CD4-positive, alpha-beta T cell treated with Interleukin-6 for 4 hours (primary cell): Measurements from ENCODE around the gene COL9A2.

Source experiments
- DNase-seq: peaks from one replicate; pipeline ENCODE4 v3.0.0-alpha.2; 2020; ENCODE audit warnings: mixed read lengths

Gene COL9A2

GRCh38 chr1:40301541-40302299 is 15.4 kb downstream of the COL9A2 start:
- DNase-seq = no peak

DNA sequence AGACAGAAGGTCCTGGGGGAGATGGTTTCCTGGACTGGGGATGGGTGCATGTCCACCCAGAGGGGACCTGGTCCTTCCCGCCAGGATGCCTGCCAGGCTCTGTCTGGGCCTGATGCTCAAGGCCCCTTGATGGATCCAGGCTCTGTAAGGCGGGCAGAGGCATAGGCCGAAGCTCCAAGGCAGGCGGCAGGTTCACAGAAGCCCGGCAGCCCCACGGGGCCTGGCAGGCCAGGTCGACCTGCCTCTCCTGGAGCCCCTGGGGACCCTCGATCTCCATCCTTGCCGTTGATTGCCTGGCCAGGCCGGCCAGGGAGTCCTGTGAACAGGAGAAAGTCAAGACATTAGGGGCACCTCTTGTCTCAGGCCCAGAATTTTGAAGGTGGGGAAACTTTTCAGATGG is 16.0 kb downstream of the COL9A2 start:
- no peak for DNase-seq

- DNase-seq = no peak
Observed at GRCh38 chr1:40300651-40301050, 16.4 kb downstream of the COL9A2 start.

GRCh38 chr1:40300249-40300567 is 16.9 kb downstream of the COL9A2 start:
- DNase-seq = no peak

DNA sequence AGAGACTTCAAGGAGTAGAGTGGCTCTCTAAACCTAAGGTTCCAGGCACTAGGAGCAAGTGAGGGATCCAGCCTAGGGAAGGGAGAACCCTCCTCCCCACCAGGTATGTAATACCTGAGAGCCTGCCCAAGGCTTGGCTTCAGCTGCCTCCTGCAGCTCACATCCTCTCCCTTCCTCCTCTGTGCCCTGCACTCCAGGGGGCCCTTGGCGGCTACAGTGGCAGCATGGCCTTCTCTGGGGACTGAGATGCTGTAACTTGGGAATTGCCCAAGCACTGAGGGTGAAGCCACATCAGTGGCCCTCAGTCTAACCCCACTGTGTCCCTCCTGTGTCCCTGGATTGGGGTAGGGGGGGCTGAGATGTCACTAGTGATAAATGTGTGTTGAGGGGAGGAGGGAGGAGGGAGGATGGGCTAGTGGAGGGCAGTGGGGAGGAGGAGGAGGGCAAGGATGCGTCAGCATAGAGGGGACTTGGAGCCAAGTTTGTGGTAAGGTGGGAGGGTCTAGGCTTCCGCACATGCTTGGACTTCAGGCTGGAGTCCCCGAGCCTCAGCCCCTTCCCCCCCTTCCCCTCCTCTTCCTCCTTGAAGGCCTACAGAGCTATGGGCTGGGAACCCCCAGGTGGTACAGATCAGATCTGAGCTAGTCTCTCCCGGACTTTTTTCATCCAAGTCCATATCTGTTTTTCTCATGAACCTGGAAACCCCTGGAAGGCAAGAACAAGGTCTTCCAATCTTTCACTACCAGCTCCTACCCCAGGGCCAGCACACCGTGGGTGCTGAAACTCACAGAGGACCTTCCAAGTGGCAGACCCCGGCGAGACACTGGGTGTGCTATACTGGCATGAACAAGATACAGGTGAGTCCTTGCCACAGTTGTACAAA is 17.5 kb downstream of the COL9A2 start:
- no peak for DNase-seq

DNA sequence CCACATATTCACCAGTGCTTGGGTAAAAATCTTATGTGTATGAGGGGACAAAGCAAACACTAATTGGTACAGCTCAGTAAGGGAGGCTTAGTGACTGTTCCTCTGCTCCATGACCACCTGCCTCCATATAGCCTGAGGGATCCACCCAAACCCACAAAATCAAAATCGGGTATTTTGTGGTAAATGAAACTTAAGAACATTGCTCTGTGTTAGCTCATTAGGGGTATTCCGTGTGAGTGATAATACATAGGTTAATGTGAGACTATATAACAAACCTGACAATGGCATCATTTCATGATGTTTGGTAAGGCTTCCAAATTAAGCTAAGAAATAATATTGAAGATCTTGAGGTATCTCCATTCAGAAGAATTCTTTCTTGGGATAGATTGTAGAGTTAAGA is 25.8 kb downstream of the COL9A2 start:
- no peak for DNase-seq

- DNase-seq = no peak
Observed at GRCh38 chr1:40281853-40282252, 35.2 kb downstream of the COL9A2 start.

GRCh38 chr1:40276122-40276521 is 41.0 kb downstream of the COL9A2 start:
- DNase-seq = no peak

- DNase-seq = no peak
Observed at GRCh38 chr1:40274331-40274730, 42.8 kb downstream of the COL9A2 start.

DNA sequence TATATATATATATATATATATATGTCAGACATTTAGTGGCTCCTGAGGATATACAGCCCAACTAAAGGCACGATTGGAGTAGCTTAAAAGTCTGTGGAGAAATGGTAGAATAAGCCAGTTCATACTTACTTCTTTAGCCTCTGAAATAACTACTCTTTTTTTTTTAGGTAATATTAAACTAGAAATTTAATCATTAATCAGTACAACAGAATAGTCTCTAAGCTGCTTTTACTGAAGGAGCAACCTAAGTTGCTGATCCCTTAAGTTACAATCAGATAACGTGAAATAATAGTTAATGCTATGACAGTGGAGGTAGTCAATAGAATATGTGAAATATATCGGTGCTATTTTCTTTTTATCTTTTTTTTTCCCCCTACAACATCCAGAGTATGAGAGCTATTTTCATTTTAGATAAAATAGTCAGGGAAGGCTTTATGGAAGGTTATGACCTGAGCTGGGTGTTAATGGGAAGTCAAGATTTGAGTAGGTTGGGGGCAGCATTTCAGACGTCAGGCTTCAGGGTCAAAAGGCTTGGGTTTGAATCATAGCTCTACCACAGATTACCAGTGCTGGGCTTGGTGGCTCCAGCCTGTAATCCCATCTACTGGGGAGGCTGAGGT is 43.4 kb downstream of the COL9A2 start:
- DNase-seq = no peak

DNA sequence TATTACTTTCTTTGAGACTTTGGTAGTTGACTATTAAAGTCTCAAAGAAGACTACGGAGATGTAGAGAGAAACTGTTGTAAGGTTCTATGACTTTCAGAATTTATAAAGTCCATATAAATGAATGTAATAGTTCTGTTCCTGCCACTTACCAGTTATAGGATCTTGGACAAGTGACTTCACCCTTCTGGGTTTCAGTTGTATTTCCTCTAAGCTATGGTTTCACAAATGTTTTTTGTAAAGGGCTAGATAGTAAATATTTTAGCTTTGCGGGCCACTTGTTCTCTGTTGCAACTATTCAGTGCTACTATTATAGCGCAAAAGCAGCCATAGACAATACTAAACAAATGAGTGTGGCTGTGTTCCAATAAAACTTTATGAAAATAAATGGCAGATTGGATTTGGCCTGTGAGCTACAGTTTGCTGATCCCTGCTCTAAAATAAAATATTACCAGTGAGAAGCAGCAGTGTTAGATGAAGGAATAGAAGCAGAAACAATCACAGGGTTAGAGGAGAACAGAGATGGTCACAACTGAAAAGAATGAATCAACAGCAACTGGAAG is 44.4 kb downstream of the COL9A2 start:
- no peak for DNase-seq

GRCh38 chr1:40270152-40270834 is 46.8 kb downstream of the COL9A2 start:
- DNase-seq = no peak

- no peak for DNase-seq
Observed at GRCh38 chr1:40268211-40268610, 48.9 kb downstream of the COL9A2 start.

DNA sequence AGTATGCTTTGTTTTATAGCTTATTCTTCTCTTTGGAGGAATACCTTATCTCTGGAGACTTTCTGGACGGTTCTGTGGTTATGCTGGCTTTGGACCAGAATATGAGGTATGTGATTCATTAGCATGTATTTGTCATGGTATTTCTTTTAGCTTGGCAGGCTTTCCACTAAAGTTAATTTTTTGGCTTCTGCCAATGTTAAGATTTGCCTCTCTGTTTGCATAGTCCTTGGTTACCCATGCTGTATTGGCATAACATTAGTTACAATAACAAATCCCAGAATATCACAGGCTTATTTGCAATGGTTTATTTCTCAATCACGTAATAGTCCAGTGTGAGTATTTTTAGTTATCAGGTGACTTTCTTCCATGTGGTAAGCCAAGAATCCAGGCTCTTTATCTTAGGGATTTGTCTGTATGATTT is 49.3 kb downstream of the COL9A2 start:
- DNase-seq = no peak

- DNase-seq = no peak
Observed at GRCh38 chr1:40266786-40267535, 50.1 kb downstream of the COL9A2 start.

DNA sequence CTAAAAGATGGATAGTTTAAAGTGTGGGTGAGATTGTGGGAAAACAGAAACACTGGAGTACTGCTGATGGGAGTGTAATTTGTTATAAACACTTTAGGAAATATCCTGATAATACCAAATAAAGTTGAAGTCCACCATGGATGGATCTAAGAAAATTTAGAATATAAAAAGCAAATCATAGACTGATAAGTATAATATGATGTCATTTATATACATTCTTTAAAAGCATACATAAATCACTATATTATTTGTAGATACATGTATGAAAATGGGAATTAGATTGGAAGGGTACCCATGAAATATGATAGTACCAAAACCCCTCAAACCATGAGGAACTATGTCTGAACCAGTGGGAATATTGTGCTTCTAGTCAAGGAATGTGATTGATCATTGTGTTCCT is 51.2 kb downstream of the COL9A2 start:
- DNase-seq = no peak

DNA sequence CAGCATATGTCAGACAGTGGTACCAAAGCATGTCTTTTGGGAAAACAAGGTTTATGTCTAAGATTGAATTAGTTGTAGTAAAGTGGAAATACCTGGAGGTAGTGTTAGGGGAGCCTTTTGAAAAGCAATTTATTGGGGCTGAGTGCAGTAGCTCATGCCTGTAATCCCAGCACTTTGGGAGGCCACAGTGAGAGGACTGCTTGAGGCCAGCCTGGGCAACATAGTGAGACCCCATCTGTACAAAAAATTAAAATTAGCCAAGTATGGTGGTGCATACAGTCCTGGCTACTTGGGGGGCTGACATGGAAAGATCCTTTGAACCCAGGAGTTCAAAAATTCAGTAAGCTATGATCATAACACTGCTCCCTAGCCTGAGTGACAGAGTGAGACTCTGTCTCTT is 51.8 kb downstream of the COL9A2 start:
- DNase-seq = no peak

- DNase-seq = no peak
Observed at GRCh38 chr1:40264354-40264781, 52.7 kb downstream of the COL9A2 start.

DNA sequence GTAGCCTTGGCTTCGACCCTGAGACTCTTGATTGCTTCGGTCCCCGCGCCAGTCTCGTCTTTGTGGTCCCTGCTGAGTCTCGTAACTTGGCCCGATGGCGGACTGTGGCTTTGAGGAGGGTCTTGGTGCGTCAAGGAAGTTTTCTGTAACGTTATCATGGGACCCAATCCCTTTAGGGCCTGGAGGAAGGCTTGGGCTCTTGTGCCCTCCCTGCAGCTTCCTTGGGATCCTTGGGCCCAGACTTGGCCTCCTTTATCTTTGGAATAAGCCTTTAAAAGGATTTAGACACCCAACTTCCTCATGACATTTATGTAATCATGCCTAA is 58.7 kb downstream of the COL9A2 start:
- no peak for DNase-seq

- peak; percentile 95 for DNase-seq
Observed at GRCh38 chr1:40257688-40258444, 59.2 kb downstream of the COL9A2 start, which contains the start of gene ZMPSTE24. TSS of gene ZMPSTE24 (plus strand) at chr1:40258236. CDS start at chr1:40258272, 36 bp downstream.

- DNase-seq = no peak
Observed at GRCh38 chr1:40257313-40257687, 59.8 kb downstream of the COL9A2 start.
